A549 (cell line): ENCODE results near the gene TGM3. TPM values are rescaled to one million over a fixed set of nuclear protein-coding genes. Genes with fewer than 3 reads are reported as not detected.

Experiments
- ATAC-seq, 2 experiments: fragments of 200-7000 bp in 1 of 2; fragments of >200 bp in 1 of 2; cut with Nextera tagmentation in 1 of 2; cut with Tn5 transposase in 1 of 2; 3 replicates each; pipeline versions ENCODE4 v1.8.0 to v1.9.1; 2018 to 2020; ENCODE audit warnings: mild to moderate bottlenecking in 1 of 2, moderate library complexity in 1 of 2
- CTCF ChIA-PET: fragments of 300-600 bp; sonication (Branson Sonifier 250); formaldehyde crosslinking; extraction: SDS; loops from one replicate; lab custom pipeline; 2021; ENCODE audit warnings: antibody characterized with exemption, inconsistent platforms; lab: Yijun Ruan, JAX
- POLR2A ChIA-PET: fragments of 350-600 bp; formaldehyde crosslinking; extraction: SDS; loops from one replicate; lab custom pipeline; 2021; ENCODE audit warnings: antibody characterized with exemption, inconsistent platforms; lab: Yijun Ruan, JAX
- DNase-seq, 2 experiments: peaks; one replicate each; pipeline versions ENCODE4 v3.0.0 to v3.0.0-alpha.2; 2011 to 2016; ENCODE audit warnings: low read depth in 1 of 2, low spot score in 1 of 2
- FAIRE-seq: peaks from 2 replicates; lab custom pipeline; 2011; peaks lifted over from hg19 to GRCh38; lab: Jason Lieb, UNC
- H3K27ac ChIP-seq, 2 experiments: fragments of >200 bp; sonication (Bioruptor Twin); formaldehyde crosslinking; 3 replicates each; pipeline ENCODE4 v1.5.1; 2016 to 2017
- H3K4me1 ChIP-seq: fragments of >200 bp; sonication (Bioruptor Twin); formaldehyde crosslinking; 3 replicates; pipeline ENCODE4 v1.6.1; 2016
- H3K4me2 ChIP-seq: fragments of >200 bp; sonication (Bioruptor Twin); formaldehyde crosslinking; 3 replicates; pipeline ENCODE4 v1.6.1; 2016
- H3K4me3 ChIP-seq: fragments of >200 bp; sonication (Bioruptor Twin); formaldehyde crosslinking; 3 replicates; pipeline ENCODE4 v1.5.1; 2016
- H3K9me3 ChIP-seq: fragments of >200 bp; sonication (Bioruptor Twin); formaldehyde crosslinking; 3 replicates; pipeline ENCODE4 v1.6.1; 2016
- ATOH8 ChIP-seq: fragments of 250-450 bp; sonication (Bioruptor Pico); IDR thresholded peaks from 2 replicates; pipeline ENCODE4 v1.5.0; 2020; ENCODE audit warnings: low read depth, mild to moderate bottlenecking, moderate library complexity
- BHLHE40 ChIP-seq: IDR thresholded peaks from 2 replicates; pipeline ENCODE4 v1.6.1; 2012; ENCODE audit warnings: low read depth, low read length, inconsistent platforms
- CBX2 ChIP-seq: fragments of 200-600 bp; sonication (generic); IDR thresholded peaks from 2 replicates; pipeline ENCODE4 v1.6.1; 2016; ENCODE audit warnings: low read depth, mild to moderate bottlenecking, borderline replicate concordance
- CEBPB ChIP-seq, 2 experiments: fragments of >200 bp in 1 of 2; sonication (Bioruptor Twin) in 1 of 2; formaldehyde crosslinking in 1 of 2; IDR thresholded peaks; 2 replicates each; pipeline ENCODE4 v1.6.1; 2012 to 2016
- CHD2 ChIP-seq: fragments of 150-350 bp; IDR thresholded peaks from 2 replicates; pipeline ENCODE4 v1.6.1; 2014; ENCODE audit warnings: low read length; ENCODE audit not compliant: partially characterized antibody
- CHD4 ChIP-seq: fragments of 200-600 bp; sonication (generic); IDR thresholded peaks from 2 replicates; pipeline ENCODE4 v1.6.1; 2016; ENCODE audit warnings: antibody characterized with exemption, mild to moderate bottlenecking, borderline replicate concordance
- FOSB ChIP-seq: fragments of 250-450 bp; sonication (Bioruptor Pico); IDR thresholded peaks from 2 replicates; pipeline ENCODE4 v1.5.0; 2020; ENCODE audit warnings: mild to moderate bottlenecking, moderate library complexity
- GATA3 ChIP-seq: IDR thresholded peaks from 2 replicates; pipeline ENCODE4 v1.6.1; 2012; ENCODE audit warnings: borderline replicate concordance
- JUNB ChIP-seq: fragments of >200 bp; sonication (Bioruptor Twin); formaldehyde crosslinking; IDR thresholded peaks from 2 replicates; pipeline ENCODE4 v1.6.1; 2016
- MAX ChIP-seq: IDR thresholded peaks from 2 replicates; pipeline ENCODE4 v1.6.1; 2012
- MAZ ChIP-seq: fragments of 150-350 bp; IDR thresholded peaks from 2 replicates; pipeline ENCODE4 v1.6.1; 2014; ENCODE audit warnings: antibody characterized with exemption, low read depth, low read length, borderline replicate concordance
- MYC ChIP-seq: IDR thresholded peaks from 2 replicates; pipeline ENCODE4 v1.6.1; 2012; ENCODE audit warnings: mild to moderate bottlenecking, inconsistent platforms, low read length, improper control_type of control experiment, borderline replicate concordance
- NFE2L2 ChIP-seq: fragments of 150-350 bp; conservative IDR thresholded peaks from 2 replicates; pipeline ENCODE4 v1.6.1; 2014; ENCODE audit warnings: low read length
- NPAS2 ChIP-seq: fragments of 250-450 bp; sonication (Bioruptor Pico); IDR thresholded peaks from 2 replicates; pipeline ENCODE4 v1.8.0; 2022; ENCODE audit warnings: mild to moderate bottlenecking, moderate library complexity, borderline replicate concordance
- NR3C1 ChIP-seq: fragments of >200 bp; sonication (Bioruptor Twin); formaldehyde crosslinking; IDR thresholded peaks from 3 replicates; pipeline ENCODE4 v1.6.1; 2017
- PBX3 ChIP-seq: IDR thresholded peaks from 2 replicates; pipeline ENCODE4 v1.6.1; 2012
- POLR2AphosphoS2 ChIP-seq: conservative IDR thresholded peaks from 2 replicates; pipeline ENCODE4 v1.6.1; 2012; ENCODE audit warnings: low read length, improper control_type of control experiment, inconsistent platforms
- RNF2 ChIP-seq: fragments of 200-600 bp; sonication (generic); IDR thresholded peaks from 2 replicates; pipeline ENCODE4 v1.6.1; 2016; ENCODE audit warnings: low read depth, mild to moderate bottlenecking, antibody characterized with exemption, moderate library complexity, borderline replicate concordance
- SREBF2 ChIP-seq: fragments of 450-650 bp; IDR thresholded peaks from 2 replicates; pipeline ENCODE4 v1.6.1; 2014; ENCODE audit warnings: mild to moderate bottlenecking, moderate library complexity
- ZC3H11A ChIP-seq: fragments of 450-650 bp; IDR thresholded peaks from 2 replicates; pipeline ENCODE4 v1.6.1; 2014; ENCODE audit warnings: antibody characterized with exemption, mild to moderate bottlenecking
- ZNF302 ChIP-seq: fragments of 250-450 bp; sonication (Bioruptor Pico); IDR thresholded peaks from 2 replicates; pipeline ENCODE4 v1.9.0; 2021; ENCODE audit warnings: inconsistent platforms, mild to moderate bottlenecking, moderate library complexity
- WGBS: methylation state at CpG from one replicate; pipeline ENCODE4 v1.1.6; 2017; ENCODE audit errors: missing lambda C conversion rate; 5-methylcytosine and 5-hydroxymethylcytosine counted together
- polyA plus RNA-seq, 4 experiments: library from polyadenylated mRNA; depleted of rRNA in 3 of 4; stranded (reverse); fragments of >200 nt; fragmentation: RNase III in 1 of 4; extraction: RNeasy Plus Mini Kit Qiagen cat#74134 plus additional on column Dnase treatment in 1 of 4; gene quantifications; 2 replicates in 3 of 4; 3 replicates in 1 of 4; pipeline ENCODE4 v1.2.3, GENCODE V29; 2011 to 2017
- TF ChIP-seq, protein P1 (sequence below): fragments of 150-350 bp; IDR thresholded peaks from 2 replicates; pipeline ENCODE4 v1.6.1; 2014; ENCODE audit warnings: low read depth, mild to moderate bottlenecking, low read length

TGM3 gene
- polyA plus RNA-seq, 2 of the 4 experiments (the other 2 are of a cell fraction), result 0.03 to 0.14 TPM

DNA sequence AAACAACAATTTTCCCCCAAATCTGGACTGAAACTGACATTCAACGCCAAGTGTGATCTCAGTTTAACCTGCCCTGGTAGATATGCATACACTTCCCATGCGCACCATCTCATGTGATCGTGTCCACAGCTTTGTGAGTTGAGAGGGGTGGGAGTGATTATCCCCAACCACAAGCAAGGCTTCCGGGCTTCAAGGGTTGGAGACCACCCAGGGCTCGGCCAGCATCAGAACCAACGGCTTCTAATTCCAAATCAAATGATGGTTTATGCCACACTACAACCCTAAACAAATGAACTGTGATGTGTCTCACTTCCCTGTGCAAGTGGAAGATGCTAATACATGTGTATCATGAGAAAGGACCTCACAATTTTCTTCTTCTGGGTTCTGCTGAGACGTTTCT lies 515 bp upstream of the TGM3 start:
- ChIA-PET POLR2A (no interaction called here), CTCF (interaction anchor here (1.0 to 1.5 kb wide), 3 partner anchors 10 to 18 kb away, joined by 3 to 5 read pairs (median 3); no protein-coding TSS in a partner anchor)
- 47% methylated on average over 7 of the region's 7 CpGs for WGBS
- no peaks in the 10 kb centered on the region for H3K9me3 ChIP-seq
- ATAC-seq, result no peak
- no peak overlapping the region for H3K4me3 ChIP-seq
- TF ChIP-seq GATA3 (no peak), CHD4 (no peak), MAX (no peak), FOSB (CRISPR knock-in tag) (no peak), SREBF2 (no peak), NPAS2 (CRISPR knock-in tag) (no peak), BHLHE40 (no peak), MYC (no peak), NFE2L2 (no peak), ZC3H11A (no peak), CEBPB (IDR thresholded peaks at IDR 0.05) (no peak), MAZ (no peak), CBX2 (no peak), ATOH8 (CRISPR knock-in tag) (no peak), RNF2 (no peak), NR3C1 (no peak), ZNF302 (CRISPR knock-in tag) (no peak), JUNB (no peak), PBX3 (no peak)
- TF ChIP-seq, protein P1, sequence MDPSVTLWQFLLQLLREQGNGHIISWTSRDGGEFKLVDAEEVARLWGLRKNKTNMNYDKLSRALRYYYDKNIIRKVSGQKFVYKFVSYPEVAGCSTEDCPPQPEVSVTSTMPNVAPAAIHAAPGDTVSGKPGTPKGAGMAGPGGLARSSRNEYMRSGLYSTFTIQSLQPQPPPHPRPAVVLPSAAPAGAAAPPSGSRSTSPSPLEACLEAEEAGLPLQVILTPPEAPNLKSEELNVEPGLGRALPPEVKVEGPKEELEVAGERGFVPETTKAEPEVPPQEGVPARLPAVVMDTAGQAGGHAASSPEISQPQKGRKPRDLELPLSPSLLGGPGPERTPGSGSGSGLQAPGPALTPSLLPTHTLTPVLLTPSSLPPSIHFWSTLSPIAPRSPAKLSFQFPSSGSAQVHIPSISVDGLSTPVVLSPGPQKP, result no peak
- no peak for DNase-seq
- no peak overlapping the region for H3K27ac ChIP-seq
- no peak for FAIRE-seq
- no peak overlapping the region for H3K4me2 ChIP-seq
- peaks cover 9% of the 10 kb centered on the region; the same call in 2 of the 3 replicates for H3K4me1 ChIP-seq

- no peaks in the 10 kb centered on the region for H3K9me3 ChIP-seq
- H3K4me3 ChIP-seq, result no peak overlapping the region
- POLR2A ChIA-PET, result no interaction called here
- 48% methylated on average over 5 of the region's 5 CpGs for WGBS
- FAIRE-seq, result no peak
- no peak for DNase-seq
- no peak overlapping the region for H3K27ac ChIP-seq
- CTCF ChIA-PET, result interaction anchor here (1.1 to 1.5 kb wide), 4 partner anchors 8 to 90 kb away, joined by 3 to 5 read pairs (median 4); no protein-coding TSS in a partner anchor
- peaks cover 23% of the 10 kb centered on the region for H3K4me1 ChIP-seq
- no peak for ATAC-seq
- no peak for TF ChIP-seq MAZ
- TF ChIP-seq ZNF302 (CRISPR knock-in tag), result no peak
- no peak for TF ChIP-seq POLR2AphosphoS2
- TF ChIP-seq CHD2, result no peak
- TF ChIP-seq CEBPB (IDR thresholded peaks at IDR 0.05), result no peak
- no peak overlapping the region for H3K4me2 ChIP-seq
Observed at GRCh38 chr20:2296524-2297356, 939 bp downstream of the TGM3 start.
